Keratinocyte (primary cell): ENCODE measurements around the gene ERAS. TPM values are rescaled to one million over a fixed set of nuclear protein-coding genes. Genes with fewer than 3 reads are reported as not detected.

Source experiments
- DNase-seq: peaks from one replicate; pipeline ENCODE4 v3.0.0-alpha.2; 2011; ENCODE audit warnings: low read depth, missing footprints, low spot score
- FAIRE-seq: peaks from 2 replicates; lab custom pipeline; 2011; peaks lifted over from hg19 to GRCh38; lab: Jason Lieb, UNC
- H2AFZ ChIP-seq: 2 replicates; pipeline ENCODE4 v1.6.0; 2012; ENCODE audit warnings: low read length, control low read depth, inconsistent platforms; ENCODE audit not compliant: control insufficient read depth
- H3K27ac ChIP-seq: 2 replicates; pipeline ENCODE4 v1.5.1; 2011; ENCODE audit warnings: low read length; ENCODE audit not compliant: control insufficient read depth, insufficient read depth
- H3K27me3 ChIP-seq: 3 replicates; pipeline ENCODE4 v1.6.0; 2011; ENCODE audit warnings: low read length; ENCODE audit not compliant: control insufficient read depth, insufficient read depth; ENCODE audit errors: extremely low read depth
- H3K36me3 ChIP-seq, 2 experiments: 2 replicates in 1 of 2; 3 replicates in 1 of 2; pipeline ENCODE4 v1.5.1; 2011; ENCODE audit warnings: low read length in 2 of 2, mild to moderate bottlenecking in 1 of 2; ENCODE audit not compliant: control insufficient read depth in 2 of 2, insufficient read depth in 2 of 2; ENCODE audit errors: extremely low read depth in 1 of 2
- H3K4me1 ChIP-seq: 3 replicates; pipeline ENCODE4 v1.5.1; 2011; ENCODE audit warnings: low read length; ENCODE audit not compliant: control insufficient read depth, insufficient read depth; ENCODE audit errors: extremely low read depth
- H3K4me2 ChIP-seq: 3 replicates; pipeline ENCODE4 v1.6.0; 2011; ENCODE audit warnings: low read depth, low read length; ENCODE audit not compliant: control insufficient read depth, insufficient read depth; ENCODE audit errors: extremely low read depth
- H3K4me3 ChIP-seq, 3 experiments: fragments of 200-600 bp in 1 of 3; sonication (generic) in 1 of 3; 2 replicates in 2 of 3; 3 replicates in 1 of 3; pipeline ENCODE4 v1.5.1; 2011 to 2016; ENCODE audit warnings: low read length in 3 of 3, mild to moderate bottlenecking in 3 of 3, control low read depth in 2 of 3, inconsistent platforms in 1 of 3, low read depth in 1 of 3, mixed read lengths in 1 of 3, mixed run types in 1 of 3, moderate library complexity in 1 of 3; ENCODE audit not compliant: control insufficient read depth in 2 of 3, insufficient read depth in 2 of 3; ENCODE audit errors: extremely low read depth in 1 of 3
- H3K79me2 ChIP-seq: 2 replicates; pipeline ENCODE4 v1.6.0; 2012; ENCODE audit warnings: low read length; ENCODE audit not compliant: control insufficient read depth, insufficient read depth
- H3K9ac ChIP-seq: 3 replicates; pipeline ENCODE4 v1.6.0; 2011; ENCODE audit warnings: low read length; ENCODE audit not compliant: control insufficient read depth, insufficient read depth; ENCODE audit errors: extremely low read depth
- H3K9me1 ChIP-seq: 3 replicates; pipeline ENCODE4 v1.6.0; 2011; ENCODE audit warnings: low read length; ENCODE audit not compliant: control insufficient read depth, insufficient read depth; ENCODE audit errors: extremely low read depth
- H3K9me3 ChIP-seq: 2 replicates; pipeline ENCODE4 v1.5.1; 2012; ENCODE audit warnings: low read depth, low read length; ENCODE audit not compliant: control insufficient read depth
- H4K20me1 ChIP-seq: 3 replicates; pipeline ENCODE4 v1.6.0; 2011; ENCODE audit warnings: low read length; ENCODE audit not compliant: control insufficient read depth, insufficient read depth; ENCODE audit errors: extremely low read depth
- CTCF ChIP-seq, 3 experiments: IDR thresholded peaks in 1 of 3; conservative IDR thresholded peaks in 1 of 3; optimal IDR thresholded peaks in 1 of 3; 2 replicates in 2 of 3; 3 replicates in 1 of 3; pipeline versions ENCODE3 to v1.5.1; 2011; ENCODE audit warnings: low read length in 3 of 3, mild to moderate bottlenecking in 3 of 3, moderate library complexity in 2 of 3, control low read depth in 1 of 3, inconsistent platforms in 1 of 3; ENCODE audit not compliant: insufficient read depth in 2 of 3; ENCODE audit errors: extremely low read depth in 1 of 3
- EZH2 ChIP-seq: IDR thresholded peaks from one replicate; pipeline ENCODE4 v1.6.1; 2012; ENCODE audit warnings: inconsistent platforms, mild to moderate bottlenecking, low read length, moderate library complexity
- dilution Hi-C: fragments of 300-500 bp; cut with MboI; formaldehyde crosslinking; loops from one replicate; pipeline ENCODE4 v1.7.0; 2020; ENCODE audit warnings: low sequenced_read_pairs; ENCODE audit not compliant: extremely low pct_ligation_motif_present
- polyA plus RNA-seq, 5 experiments: library from polyadenylated mRNA; depleted of rRNA in 3 of 5; stranded (reverse) in 3 of 5; stranded (forward) in 1 of 5; unstranded in 1 of 5; fragments of >200 nt; gene quantifications; 1 replicate in 1 of 5; 2 replicates in 3 of 5; 3 replicates in 1 of 5; pipeline versions ENCODE4 v1.2.1 to v1.2.3, GENCODE V29; 2011 to 2012; ENCODE audit warnings: missing spikeins in 2 of 5, low read depth in 1 of 5, low replicate concordance in 1 of 5

The ERAS gene
- polyA plus RNA-seq, 1 donor (not counting 4 experiments of a cell fraction or from before 2014, with no cell fraction given), result not detected

- TF ChIP-seq EZH2 (no peak), CTCF (optimal IDR thresholded peaks at IDR 0.05 in 1 of 3, IDR thresholded peaks at IDR 0.05 in 1 of 3, conservative IDR thresholded peaks at IDR 0.05 in 1 of 3; ENCODE audit: extremely low read depth in 1 of 3, insufficient read depth in 2 of 3, low read length in 3 of 3) (no peak)
- no peaks in the 10 kb centered on the region for H3K79me2 ChIP-seq
- DNase-seq, result no peak
- H3K9me3 ChIP-seq, result no peaks in the 10 kb centered on the region
- H3K4me2 ChIP-seq, result no peak overlapping the region
- H3K27ac ChIP-seq, result no peak overlapping the region
- H3K4me3 ChIP-seq, result no peak overlapping the region
- H2AFZ ChIP-seq, result no peak overlapping the region
- H3K27me3 ChIP-seq, result peaks cover 9% of the 10 kb centered on the region
- H3K9me1 ChIP-seq, result no peaks in the 10 kb centered on the region
- H3K9ac ChIP-seq, result no peak overlapping the region
- no peaks in the 10 kb centered on the region for H3K4me1 ChIP-seq
- H4K20me1 ChIP-seq, result no peaks in the 10 kb centered on the region
- H3K36me3 ChIP-seq, result no peaks in the 10 kb centered on the region
- no peak for FAIRE-seq
- dilution Hi-C loops, result no loop called here
These were observed 39.3 kb upstream of the ERAS start for GRCh38 chrX:48786825-48787504.

- H3K9ac ChIP-seq, result no peak overlapping the region
- no peak overlapping the region for H2AFZ ChIP-seq
- H3K4me3 ChIP-seq, result no peak overlapping the region
- H3K27ac ChIP-seq, result no peak overlapping the region
- H3K79me2 ChIP-seq, result no peaks in the 10 kb centered on the region
- H3K9me1 ChIP-seq, result no peaks in the 10 kb centered on the region
- no peak overlapping the region for H3K4me2 ChIP-seq
- dilution Hi-C loops, result no loop called here
- no peaks in the 10 kb centered on the region for H3K9me3 ChIP-seq
- no peaks in the 10 kb centered on the region for H3K4me1 ChIP-seq
- H3K36me3 ChIP-seq, result no peaks in the 10 kb centered on the region
- peaks cover 9% of the 10 kb centered on the region for H3K27me3 ChIP-seq
- H4K20me1 ChIP-seq, result no peaks in the 10 kb centered on the region
- TF ChIP-seq CTCF (optimal IDR thresholded peaks at IDR 0.05 in 1 of 3, IDR thresholded peaks at IDR 0.05 in 1 of 3, conservative IDR thresholded peaks at IDR 0.05 in 1 of 3; ENCODE audit: extremely low read depth in 1 of 3, insufficient read depth in 2 of 3, low read length in 3 of 3) (no peak), EZH2 (no peak)
- FAIRE-seq, result no peak
- DNase-seq, result no peak
These were observed 38.5 kb upstream of the ERAS start for GRCh38 chrX:48787505-48788443.
